Endothelial cell of umbilical vein (primary cell): ENCODE results near the gene C17orf50. TPM values are rescaled to one million over a fixed set of nuclear protein-coding genes. Genes with fewer than 3 reads are reported as not detected.

Experiments
- BruUV-seq: library from RNA; stranded (reverse); fragments of 400-500 nt; replicated peaks from 2 replicates; lab custom pipeline; 2021; lab: Mats Ljungman, UMichigan
- CTCF ChIA-PET: fragments of 300-600, 350-600 bp; sonication (Branson Sonifier 250); formaldehyde crosslinking; loops from one replicate; lab custom pipeline; 2021; ENCODE audit warnings: antibody characterized with exemption, inconsistent platforms; lab: Charles Lee
- POLR2A ChIA-PET: fragments of 300-600, 350-600 bp; sonication (Branson Sonifier 250); formaldehyde crosslinking; loops from one replicate; lab custom pipeline; 2021; ENCODE audit warnings: antibody characterized with exemption, inconsistent platforms; lab: Charles Lee
- DNase-seq: peaks from one replicate; pipeline ENCODE4 v3.0.0-alpha.2; 2011; ENCODE audit warnings: low read depth, low spot score
- FAIRE-seq: peaks from 2 replicates; lab custom pipeline; 2011; peaks lifted over from hg19 to GRCh38; lab: Jason Lieb, UNC
- H2AFZ ChIP-seq: 2 replicates; pipeline ENCODE4 v1.6.0; 2012; ENCODE audit warnings: low read depth, low read length, control low read depth, inconsistent platforms
- H3K27ac ChIP-seq: 2 replicates; pipeline ENCODE4 v1.5.1; 2011; ENCODE audit warnings: low read depth, mild to moderate bottlenecking, control low read depth, low read length, moderate library complexity; ENCODE audit not compliant: insufficient read depth
- H3K27me3 ChIP-seq, 2 experiments: 2 replicates each; pipeline versions ENCODE4 v1.6.0 to v1.6.1; 2011; ENCODE audit warnings: low read length in 2 of 2, mixed read lengths in 1 of 2; ENCODE audit not compliant: control insufficient read depth in 2 of 2, insufficient read depth in 2 of 2
- H3K36me3 ChIP-seq, 2 experiments: 2 replicates in 1 of 2; 3 replicates in 1 of 2; pipeline ENCODE4 v1.5.1; 2011; ENCODE audit warnings: low read length in 2 of 2, mild to moderate bottlenecking in 1 of 2, moderate library complexity in 1 of 2; ENCODE audit not compliant: control insufficient read depth in 2 of 2, insufficient read depth in 2 of 2; ENCODE audit errors: extremely low read depth in 1 of 2
- H3K4me1 ChIP-seq: 3 replicates; pipeline ENCODE4 v1.5.1; 2011; ENCODE audit warnings: mild to moderate bottlenecking, low read length; ENCODE audit not compliant: control insufficient read depth, insufficient read depth; ENCODE audit errors: extremely low read depth
- H3K4me2 ChIP-seq: 2 replicates; pipeline ENCODE4 v1.6.1; 2011; ENCODE audit warnings: low read length, control low read depth, mixed read lengths; ENCODE audit not compliant: insufficient read depth
- H3K4me3 ChIP-seq, 3 experiments: fragments of 200-600 bp in 1 of 3; sonication (generic), shearing (Covaris generic) in 1 of 3; replicated peaks in 1 of 3; 2 replicates each; pipeline ENCODE4 v1.5.1; 2011 to 2016; ENCODE audit warnings: control low read depth in 3 of 3, low read length in 3 of 3, mild to moderate bottlenecking in 2 of 3, inconsistent platforms in 1 of 3, low read depth in 1 of 3, moderate library complexity in 1 of 3; ENCODE audit not compliant: insufficient read depth in 1 of 3
- H3K79me2 ChIP-seq: 2 replicates; pipeline ENCODE4 v1.6.0; 2012; ENCODE audit warnings: low read length, inconsistent platforms; ENCODE audit not compliant: control insufficient read depth, insufficient read depth
- H3K9ac ChIP-seq: replicated peaks from 2 replicates; pipeline ENCODE3; 2011; ENCODE audit warnings: low read length, control low read depth; ENCODE audit not compliant: insufficient read depth; ENCODE audit errors: extremely low read depth
- H3K9me1 ChIP-seq: replicated peaks from 3 replicates; pipeline ENCODE4 v1.6.0; 2011; ENCODE audit warnings: mild to moderate bottlenecking, low read length; ENCODE audit not compliant: control insufficient read depth, insufficient read depth; ENCODE audit errors: extremely low read depth
- H3K9me3 ChIP-seq: replicated peaks from 2 replicates; pipeline ENCODE4 v1.5.1; 2012; ENCODE audit warnings: low read length, inconsistent platforms; ENCODE audit not compliant: control insufficient read depth, insufficient read depth
- H4K20me1 ChIP-seq: replicated peaks from 2 replicates; pipeline ENCODE3; 2011; ENCODE audit warnings: mild to moderate bottlenecking, low read length; ENCODE audit not compliant: control insufficient read depth, insufficient read depth; ENCODE audit errors: extremely low read depth
- CTCF ChIP-seq, 2 donors: IDR thresholded peaks; 1 replicate in 1 of 2; 2 replicates in 1 of 2; pipeline ENCODE4 v1.5.1; 2011; ENCODE audit warnings: low read length in 2 of 2, mild to moderate bottlenecking in 2 of 2, moderate library complexity in 2 of 2, control low read depth in 1 of 2, inconsistent platforms in 1 of 2, low read depth in 1 of 2; ENCODE audit not compliant: insufficient read depth in 1 of 2; ENCODE audit errors: extremely low read depth in 1 of 2
- EZH2 ChIP-seq: IDR thresholded peaks from 2 replicates; pipeline ENCODE4 v1.6.1; 2012; ENCODE audit warnings: borderline replicate concordance, low read depth, mild to moderate bottlenecking, moderate library complexity, low read length, inconsistent platforms; ENCODE audit not compliant: severe bottlenecking
- FOS ChIP-seq: IDR thresholded peaks from 2 replicates; pipeline ENCODE4 v1.6.1; 2011; ENCODE audit warnings: mild to moderate bottlenecking, low read length, moderate library complexity, borderline replicate concordance; ENCODE audit not compliant: insufficient read depth
- GATA2 ChIP-seq: IDR thresholded peaks from 2 replicates; pipeline ENCODE4 v1.7.0; 2011; ENCODE audit warnings: low read depth, mild to moderate bottlenecking, moderate library complexity, mixed read lengths, low read length; ENCODE audit not compliant: insufficient read length, insufficient read depth
- JUN ChIP-seq: IDR thresholded peaks from 2 replicates; pipeline ENCODE4 v1.6.1; 2011; ENCODE audit warnings: borderline replicate concordance, low read depth; ENCODE audit not compliant: insufficient read length, insufficient read depth
- MYC ChIP-seq: IDR thresholded peaks from one replicate; pipeline ENCODE4 v1.6.1; 2011; ENCODE audit warnings: mild to moderate bottlenecking, low read depth, low read length
- POLR2A ChIP-seq: IDR thresholded peaks from 2 replicates; pipeline ENCODE4 v1.6.1; 2012; ENCODE audit warnings: low read depth, mild to moderate bottlenecking, control low read depth, low read length
- POLR2AphosphoS5 ChIP-seq: IDR thresholded peaks from 2 replicates; pipeline ENCODE4 v1.6.1; 2012; ENCODE audit warnings: low read depth, mild to moderate bottlenecking, control low read depth, low read length, moderate library complexity; ENCODE audit not compliant: insufficient read depth
- dilution Hi-C: fragments of 300-500 bp; cut with MboI; formaldehyde crosslinking; loops from one replicate; pipeline ENCODE4 v1.15.0; 2019; ENCODE audit warnings: low sequenced_read_pairs; ENCODE audit not compliant: extremely low pct_ligation_motif_present
- intact Hi-C: fragments of 100-400 bp; cut with micrococcal nuclease; formaldehyde crosslinking; loops from one replicate; pipeline ENCODE4 v1.10.0; 2022
- polyA plus RNA-seq, 4 experiments: library from polyadenylated mRNA; depleted of rRNA in 3 of 4; stranded (reverse) in 3 of 4; unstranded in 1 of 4; fragments of >200 nt; gene quantifications; 2 replicates each; pipeline versions ENCODE4 v1.2.1 to v1.2.3, GENCODE V29; 2011 to 2012; ENCODE audit warnings: missing spikeins in 1 of 4
- total RNA-seq: library from RNA; stranded (reverse); gene quantifications from 2 replicates; pipeline ENCODE4 v1.2.3, GENCODE V29; 2021

C17orf50 gene
- total and polyA plus RNA-seq, 2 donors (not counting 3 experiments of a cell fraction or from before 2014, with no cell fraction given), result 0.15 TPM; not detected in 1

- peaks cover 5% of the 10 kb centered on the region for H3K4me1 ChIP-seq
- H3K79me2 ChIP-seq, result no peaks in the 10 kb centered on the region
- POLR2A ChIA-PET, result no interaction called here
- no peak overlapping the region for H2AFZ ChIP-seq
- intact Hi-C loops (loop anchor here (1.0 kb wide), 1 partner anchor 10 kb away; no protein-coding TSS in a partner anchor), dilution Hi-C loops (no loop called here)
- no TSS peak for BruUV-seq
- H3K36me3 ChIP-seq, result no peaks in the 10 kb centered on the region
- CTCF ChIA-PET, result interaction anchor here (1.0 to 5.3 kb wide), 3 partner anchors 10 to 34 kb away, joined by 3 to 34 read pairs (median 5); partner anchors contain the start of gene TAF15
- H3K9ac ChIP-seq, result no peak overlapping the region
- H3K9me3 ChIP-seq, result no peaks in the 10 kb centered on the region
- peak; percentile 60 for DNase-seq
- H3K9me1 ChIP-seq, result no peaks in the 10 kb centered on the region
- no peak for TF ChIP-seq POLR2A
- TF ChIP-seq GATA2, result no peak
- TF ChIP-seq POLR2AphosphoS5, result no peak
- TF ChIP-seq CTCF (IDR thresholded peaks at IDR 0.05; ENCODE audit: extremely low read depth in 1 of 2, insufficient read depth in 1 of 2, low read depth in 1 of 2, low read length in 2 of 2), result no peak
- no peak for TF ChIP-seq FOS
- TF ChIP-seq MYC, result no peak
- TF ChIP-seq EZH2, result no peak
- TF ChIP-seq JUN, result no peak
- H3K4me2 ChIP-seq, result no peak overlapping the region
- no peak overlapping the region for H3K4me3 ChIP-seq
- no peak for FAIRE-seq
- H4K20me1 ChIP-seq, result no peaks in the 10 kb centered on the region
- H3K27ac ChIP-seq, result no peak overlapping the region
- peaks cover 5 to 7% of the 10 kb centered on the region in 2 experiments for H3K27me3 ChIP-seq
Observed at GRCh38 chr17:35774499-35774898, 13.8 kb downstream of the C17orf50 start.
